CD4-positive, alpha-beta T cell (primary cell): Measurements from ENCODE around the gene MAPK11. TPM values are rescaled to one million over a fixed set of nuclear protein-coding genes. Genes with fewer than 3 reads are reported as not detected.

ENCODE experiments used
- ATAC-seq: fragments of 200-7000 bp; cut with Tn5 transposase; one replicate; pipeline ENCODE4 v1.10.0; 2022; ENCODE audit warnings: mild to moderate bottlenecking; ENCODE audit not compliant: poor library complexity
- CTCF ChIA-PET: fragments of 350-600 bp; sonication (Branson Sonifier 250); formaldehyde crosslinking; loops from one replicate; lab custom pipeline; 2021; ENCODE audit warnings: antibody characterized with exemption, inconsistent platforms; lab: Charles Lee
- POLR2A ChIA-PET: fragments of 350-600 bp; sonication (Branson Sonifier 250); formaldehyde crosslinking; loops from one replicate; lab custom pipeline; 2021; ENCODE audit warnings: antibody characterized with exemption, inconsistent platforms; lab: Charles Lee
- DNase-seq, 14 experiments: peaks; one replicate each; pipeline ENCODE4 v3.0.0-alpha.2; 2013 to 2020; ENCODE audit warnings: mixed read lengths in 2 of 14
- H3K27ac ChIP-seq, 2 donors: one replicate each; pipeline versions ENCODE4 v1.5.1 to v1.7.0; 2013; ENCODE audit warnings: low read length in 2 of 2, low read depth in 1 of 2, mild to moderate bottlenecking in 1 of 2
- H3K27me3 ChIP-seq, 2 experiments: 1 replicate in 1 of 2; 2 replicates in 1 of 2; pipeline versions ENCODE4 v1.6.1 to v1.7.0; 2013; ENCODE audit warnings: low read length in 2 of 2, control low read depth in 1 of 2, mild to moderate bottlenecking in 1 of 2, moderate library complexity in 1 of 2; ENCODE audit not compliant: insufficient read depth in 2 of 2, control insufficient read depth in 1 of 2
- H3K36me3 ChIP-seq: one replicate; pipeline ENCODE4 v1.6.1; 2013; ENCODE audit warnings: low read length, control low read depth; ENCODE audit not compliant: insufficient read depth
- H3K4me1 ChIP-seq: one replicate; pipeline ENCODE4 v1.6.1; 2013; ENCODE audit warnings: low read length, control low read depth; ENCODE audit not compliant: insufficient read depth
- H3K4me3 ChIP-seq: one replicate; pipeline ENCODE4 v1.5.1; 2013; ENCODE audit warnings: mild to moderate bottlenecking, low read length, moderate library complexity
- H3K9me3 ChIP-seq, 2 experiments: 1 replicate in 1 of 2; 2 replicates in 1 of 2; pipeline versions ENCODE4 v1.6.1 to v1.7.0; 2013; ENCODE audit warnings: low read length in 2 of 2, mild to moderate bottlenecking in 2 of 2, control low read depth in 1 of 2, moderate library complexity in 1 of 2; ENCODE audit not compliant: control insufficient read depth in 1 of 2, insufficient read depth in 1 of 2
- H3K27ac Mint-ChIP-seq: one replicate; pipeline ENCODE4 v1.8.0; 2020; ENCODE audit warnings: mixed read lengths
- H3K27me3 Mint-ChIP-seq: one replicate; pipeline ENCODE4 v1.8.0; 2021; ENCODE audit warnings: mixed read lengths
- H3K36me3 Mint-ChIP-seq: one replicate; pipeline ENCODE4 v1.8.0; 2021; ENCODE audit warnings: low read depth, mixed read lengths
- H3K4me1 Mint-ChIP-seq: one replicate; pipeline ENCODE4 v1.8.0; 2021; ENCODE audit warnings: low read depth, mixed read lengths
- H3K4me3 Mint-ChIP-seq: one replicate; pipeline ENCODE4 v1.8.0; 2020; ENCODE audit warnings: mild to moderate bottlenecking, mixed read lengths
- H3K9me3 Mint-ChIP-seq: one replicate; pipeline ENCODE4 v1.8.0; 2020; ENCODE audit warnings: mixed read lengths
- CTCF ChIP-seq: fragments of 200-600 bp; IDR thresholded peaks from one replicate; pipeline ENCODE4 v1.8.0; 2022; ENCODE audit warnings: antibody characterized with exemption, mild to moderate bottlenecking
- intact Hi-C, 2 experiments: fragments of 100-400 bp; cut with DNase I in 1 of 2; cut with micrococcal nuclease in 1 of 2; formaldehyde crosslinking; loops; one replicate each; pipeline versions ENCODE4 v1.15.1 to v1.9.0; 2023 to 2025; cut with DNase I, micrococcal nuclease
- total RNA-seq, 174 experiments: library from RNA in 2 of 174; stranded (reverse) in 2 of 174; gene quantifications; one replicate each; pipeline ENCODE4 v1.2.3 and lab custom pipeline; 2021 to 2026

The MAPK11 gene
- total RNA-seq, 2 experiments from 2014 or later: 4.2 to 4.9 TPM

DNA sequence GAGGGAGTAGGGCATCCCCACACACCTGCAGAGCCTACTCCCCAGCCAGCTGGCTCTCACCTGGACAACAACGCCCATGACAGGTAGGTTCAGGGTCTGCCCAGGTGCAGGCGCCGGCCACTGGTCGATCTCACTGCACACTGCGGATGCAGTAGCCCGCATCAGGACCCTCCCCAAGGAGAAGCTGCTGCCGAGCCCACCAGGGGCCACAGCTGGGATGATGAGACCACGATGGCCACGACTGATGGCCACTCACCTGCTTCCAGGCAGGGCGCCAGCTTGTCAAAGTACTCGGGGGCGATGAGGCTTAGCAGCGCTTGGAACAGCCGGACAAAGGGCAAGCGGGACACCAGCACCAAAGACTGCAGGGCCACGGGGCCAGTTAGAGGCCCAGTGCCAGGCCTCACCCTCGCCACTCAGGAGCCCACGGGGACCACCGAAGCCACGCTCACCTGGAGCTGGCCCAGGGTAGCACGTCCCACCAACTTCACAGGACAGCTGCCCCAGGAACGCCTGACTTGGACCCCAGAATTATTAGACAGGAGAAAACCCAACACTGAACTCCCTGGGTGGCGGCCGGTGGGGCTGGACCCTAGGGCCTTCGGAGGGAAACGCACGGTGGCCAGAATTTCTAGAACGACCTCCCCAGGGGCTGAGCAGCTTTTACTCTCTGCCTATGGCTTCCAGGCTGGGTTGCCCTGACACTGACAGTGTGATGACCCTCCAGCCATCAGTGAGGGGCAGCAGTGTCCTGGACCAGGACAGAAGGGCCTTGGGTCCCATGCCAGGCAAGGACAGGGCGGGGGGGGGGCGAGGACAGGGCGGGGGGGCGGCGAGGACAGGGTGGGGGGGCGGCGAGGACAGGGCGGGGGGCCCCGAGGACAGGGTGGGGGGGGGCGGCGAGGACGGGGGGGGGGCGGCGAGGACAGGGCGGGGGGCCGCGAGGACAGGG, 46.2 kb upstream of the MAPK11 start:
- no peak for TF ChIP-seq CTCF
- Histone ChIP-seq H3K4me3 (no peak overlapping the region), H3K27ac (no peak overlapping the region), H3K27me3 (no peaks in the 10 kb centered on the region), H3K9me3 (no peaks in the 10 kb centered on the region), H3K36me3 (peaks cover 2% of the 10 kb centered on the region), H3K4me1 (peaks cover 25% of the 10 kb centered on the region)
- H3K4me1 Mint-ChIP-seq: peaks cover 16% of the 10 kb centered on the region
- no peaks in the 10 kb centered on the region for H3K36me3 Mint-ChIP-seq
- ATAC-seq (no peak), DNase-seq (no peak)
- CTCF ChIA-PET: no interaction called here
- no peak overlapping the region for H3K27ac Mint-ChIP-seq
- intact Hi-C loops: no loop called here
- H3K27me3 Mint-ChIP-seq: no peaks in the 10 kb centered on the region
- H3K9me3 Mint-ChIP-seq: no peaks in the 10 kb centered on the region
- H3K4me3 Mint-ChIP-seq: no peak overlapping the region
- POLR2A ChIA-PET: no interaction called here

GRCh38 chr22:50315289-50316113, 45.3 kb upstream of the MAPK11 start:
- DNase-seq (no peak), ATAC-seq (no peak)
- Mint-ChIP-seq H3K27me3 (no peaks in the 10 kb centered on the region), H3K36me3 (no peaks in the 10 kb centered on the region), H3K9me3 (no peaks in the 10 kb centered on the region), H3K4me1 (peaks cover 16% of the 10 kb centered on the region), H3K27ac (peak overlapping the region; percentile 19), H3K4me3 (peak overlapping the region; percentile 22)
- ChIA-PET POLR2A (interaction anchor here (0.8 kb wide), 1 partner anchor 43 kb away, joined by 3 read pairs; no protein-coding TSS in a partner anchor), CTCF (interaction anchor here (1.1 kb wide), 1 partner anchor 39 kb away, joined by 3 read pairs; no protein-coding TSS in a partner anchor)
- no peaks in the 10 kb centered on the region for H3K9me3 ChIP-seq
- TF ChIP-seq CTCF: no peak
- H3K4me3 ChIP-seq: no peak overlapping the region
- H3K4me1 ChIP-seq: peaks cover 25% of the 10 kb centered on the region
- H3K36me3 ChIP-seq: peaks cover 2% of the 10 kb centered on the region
- no peaks in the 10 kb centered on the region for H3K27me3 ChIP-seq
- intact Hi-C loops: no loop called here
- peak overlapping the region; percentile 26 to 57 for H3K27ac ChIP-seq

GRCh38 chr22:50314455-50315288, 44.5 kb upstream of the MAPK11 start:
- no peak for TF ChIP-seq CTCF
- Histone ChIP-seq H3K9me3 (no peaks in the 10 kb centered on the region), H3K4me3 (peak overlapping the region; percentile 53), H3K36me3 (peaks cover 2% of the 10 kb centered on the region), H3K4me1 (peaks cover 25% of the 10 kb centered on the region), H3K27ac (peak overlapping the region; percentile 26 to 57), H3K27me3 (no peaks in the 10 kb centered on the region)
- peaks cover 16% of the 10 kb centered on the region for H3K4me1 Mint-ChIP-seq
- peak overlapping the region; percentile 73 for H3K27ac Mint-ChIP-seq
- H3K36me3 Mint-ChIP-seq: no peaks in the 10 kb centered on the region
- CTCF ChIA-PET: interaction anchor here (1.1 kb wide), 1 partner anchor 38 kb away, joined by 3 read pairs; no protein-coding TSS in a partner anchor
- DNase-seq: peak; percentile 50 to 88 (median 66)
- intact Hi-C loops: no loop called here
- POLR2A ChIA-PET: interaction anchor here (0.8 kb wide), 2 partner anchors 42 to 268 kb away, joined by 3 read pairs; partner anchors contain the start of gene CHKB
- H3K9me3 Mint-ChIP-seq: no peaks in the 10 kb centered on the region
- H3K4me3 Mint-ChIP-seq: peak overlapping the region; percentile 82
- peak; percentile 97 for ATAC-seq
- no peaks in the 10 kb centered on the region for H3K27me3 Mint-ChIP-seq
